ENCODE results near the gene CEP68. TPM values are rescaled to one million over a fixed set of nuclear protein-coding genes. Genes with fewer than 3 reads are reported as not detected.
A peak's percentile ranks its signal among the peaks of the same experiment; 100 is the strongest.

CEP68 gene
- total and polyA plus RNA-seq, 8 donors, result 4.4 to 13.2 (median 10.1) TPM

GRCh38 chr2:65070172-65070830, 14.1 kb downstream of the CEP68 start:
- no peak overlapping the region for H3K4me3 ChIP-seq
- no peaks in the 10 kb centered on the region for H3K9me3 ChIP-seq
- H3K27me3 ChIP-seq, result no peaks in the 10 kb centered on the region
- H3K4me1 ChIP-seq, result peaks cover 2 to 5% (median 2%) of the 10 kb centered on the region in 3 donors
- intact Hi-C loops (cut with DNase I), result loop anchor here in 1 of 3 donors (10.0 kb wide), 1 partner anchor 54 kb away; no protein-coding TSS in a partner anchor
- peak overlapping the region in 1 of 4 donors; percentile 41 for H3K27ac ChIP-seq
- peak in 1 of 6 donors; percentile 15 for DNase-seq
- WGBS, 2 donors, result 71 to 73% methylated on average over 8 of the region's 8 CpGs
- peaks cover 0 to 17% (median 0%) of the 10 kb centered on the region in 3 donors for H3K36me3 ChIP-seq
- ATAC-seq, result peak in 2 of 4 donors; percentile 13 to 27
- no peak for FAIRE-seq
- TF ChIP-seq CTCF (IDR thresholded peaks at IDR 0.05), result no peak

DNA sequence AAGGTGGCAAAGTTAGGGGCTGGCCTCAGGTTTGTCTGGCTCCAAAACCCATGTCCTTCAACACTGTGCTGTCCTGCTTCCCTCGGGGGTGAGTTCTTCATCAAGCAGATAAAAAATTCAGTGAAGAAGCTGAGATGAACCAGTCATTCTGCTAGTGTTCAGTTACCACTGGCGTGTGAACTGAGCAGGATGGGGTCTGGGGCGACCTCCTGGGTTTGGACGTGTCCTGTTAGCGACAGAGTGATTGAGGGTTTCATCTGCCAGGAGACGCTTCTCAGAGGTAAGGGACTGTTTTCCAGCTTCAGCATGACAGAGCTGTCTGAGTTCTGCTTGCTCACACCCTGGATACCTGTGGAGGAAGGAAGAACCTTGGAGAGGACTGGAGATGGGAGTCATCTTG, 14.6 kb downstream of the CEP68 start:
- FAIRE-seq, result no peak
- intact Hi-C loops (cut with DNase I), result loop anchor here in 1 of 3 donors (10.0 kb wide), 1 partner anchor 54 kb away; no protein-coding TSS in a partner anchor
- 78 to 86% methylated on average over 6 of the region's 6 CpGs for WGBS, 2 donors
- H3K36me3 ChIP-seq, result peaks cover 0 to 17% (median 0%) of the 10 kb centered on the region in 3 donors
- H3K4me3 ChIP-seq, result no peak overlapping the region
- no peak for DNase-seq
- peaks cover 0 to 2% (median 2%) of the 10 kb centered on the region in 3 donors for H3K4me1 ChIP-seq
- ATAC-seq, result no peak
- H3K27me3 ChIP-seq, result no peaks in the 10 kb centered on the region
- H3K27ac ChIP-seq, result no peak overlapping the region
- no peaks in the 10 kb centered on the region for H3K9me3 ChIP-seq
- TF ChIP-seq CTCF (IDR thresholded peaks at IDR 0.05), result no peak

- peak in 2 of 4 donors; percentile 11 to 14 for TF ChIP-seq CTCF (IDR thresholded peaks at IDR 0.05)
- Histone ChIP-seq H3K27me3 (no peaks in the 10 kb centered on the region), H3K36me3 (peaks cover 0 to 17% (median 0%) of the 10 kb centered on the region in 3 donors), H3K9me3 (no peaks in the 10 kb centered on the region), H3K4me1 (peaks cover 0 to 7% (median 7%) of the 10 kb centered on the region in 3 donors), H3K27ac (no peak overlapping the region), H3K4me3 (no peak overlapping the region)
- DNase-seq (peak in 4 of 6 donors; percentile 43 to 83 (median 63)), FAIRE-seq (no peak), ATAC-seq (peak; percentile 33 to 65 (median 53))
- 61 to 64% methylated on average over 14 of the region's 14 CpGs for WGBS, 2 donors
- intact Hi-C loops (cut with DNase I), result loop anchor here in 1 of 3 donors (10.0 kb wide), 1 partner anchor 53 kb away; no protein-coding TSS in a partner anchor
Observed at GRCh38 chr2:65071499-65072180, 15.4 kb downstream of the CEP68 start.

DNA sequence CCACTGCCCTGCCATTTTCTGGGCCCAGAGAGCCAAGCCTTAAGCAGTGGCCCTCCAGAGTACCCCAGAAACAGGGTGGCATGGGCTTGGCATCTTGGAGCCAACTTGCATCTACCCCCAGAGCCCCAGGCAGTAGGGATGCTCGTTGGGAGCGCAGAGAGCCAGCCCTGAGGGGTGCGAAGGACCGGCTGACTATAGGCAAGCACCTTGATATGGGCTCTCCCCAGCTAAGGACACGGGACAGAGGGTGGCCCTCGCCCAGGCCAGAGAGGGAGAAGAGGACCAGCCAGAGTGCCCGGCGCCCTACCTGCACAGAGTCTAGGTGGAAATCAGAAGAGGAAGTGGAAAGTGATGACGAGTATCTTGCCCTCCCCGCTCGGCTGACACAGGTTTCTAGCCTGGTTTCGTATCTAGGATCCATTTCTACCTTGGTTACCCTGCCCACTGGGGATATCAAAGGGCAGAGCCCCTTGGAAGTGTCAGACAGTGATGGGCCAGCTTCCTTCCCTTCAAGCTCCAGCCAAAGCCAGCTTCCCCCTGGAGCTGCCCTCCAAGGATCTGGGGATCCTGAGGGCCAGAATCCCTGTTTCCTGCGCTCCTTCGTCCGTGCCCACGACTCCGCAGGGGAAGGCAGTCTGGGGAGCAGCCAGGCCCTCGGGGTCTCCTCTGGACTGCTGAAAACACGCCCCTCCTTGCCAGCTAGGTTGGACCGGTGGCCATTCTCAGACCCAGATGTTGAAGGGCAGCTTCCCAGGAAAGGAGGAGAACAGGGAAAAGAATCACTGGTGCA, 16.2 kb downstream of the CEP68 start:
- Histone ChIP-seq H3K27ac (no peak overlapping the region), H3K4me1 (peaks cover 0 to 7% (median 7%) of the 10 kb centered on the region in 3 donors), H3K36me3 (peaks cover 0 to 20% (median 0%) of the 10 kb centered on the region in 3 donors), H3K4me3 (no peak overlapping the region), H3K27me3 (no peaks in the 10 kb centered on the region), H3K9me3 (no peaks in the 10 kb centered on the region)
- no peak for ATAC-seq
- no peak for FAIRE-seq
- peak in 1 of 6 donors; percentile 70 for DNase-seq
- 86 to 90% methylated on average over 20 of the region's 20 CpGs for WGBS, 2 donors
- TF ChIP-seq CTCF (IDR thresholded peaks at IDR 0.05), result no peak
- intact Hi-C loops (cut with DNase I), result loop anchor here in 1 of 3 donors (10.0 kb wide), 1 partner anchor 52 kb away; no protein-coding TSS in a partner anchor
